Vagina (tissue), 2 donors: Measurements from ENCODE around the gene LRRC4. TPM values are rescaled to one million over a fixed set of nuclear protein-coding genes. Genes with fewer than 3 reads are reported as not detected.

Experiments used
- DNase-seq, 2 donors: peaks; one replicate each; pipeline ENCODE4 v3.0.0-alpha.2; 2017; ENCODE audit errors: extremely low spot score in 2 of 2
- H3K27ac ChIP-seq: fragments of 200-600 bp; sonication (generic); one replicate; pipeline ENCODE4 v1.5.1; 2019
- H3K27me3 ChIP-seq: fragments of 200-600 bp; sonication (generic); one replicate; pipeline ENCODE4 v1.5.1; 2019
- H3K36me3 ChIP-seq, 2 donors: fragments of 200-600 bp; sonication (generic); one replicate each; pipeline ENCODE4 v1.5.1; 2017 to 2019
- H3K4me1 ChIP-seq: fragments of 200-600 bp; sonication (generic); one replicate; pipeline ENCODE4 v1.5.1; 2019
- H3K4me3 ChIP-seq, 2 donors: fragments of 200-600 bp; sonication (generic); 1 replicate in 1 of 2; 2 replicates in 1 of 2; pipeline ENCODE4 v1.5.1; 2016 to 2019
- H3K9me3 ChIP-seq: fragments of 200-600 bp; sonication (generic); one replicate; pipeline ENCODE4 v1.5.1; 2019
- POLR2A ChIP-seq, 2 donors: fragments of 450-650 bp; IDR thresholded peaks; one replicate each; pipeline ENCODE4 v1.6.1; 2017; ENCODE audit warnings: antibody characterized with exemption in 2 of 2, mild to moderate bottlenecking in 2 of 2, moderate library complexity in 2 of 2
- POLR2AphosphoS5 ChIP-seq, 2 donors: sonication (generic); formaldehyde crosslinking; IDR thresholded peaks; one replicate each; pipeline ENCODE4 v1.9.0; 2017; ENCODE audit warnings: antibody characterized with exemption in 2 of 2, mild to moderate bottlenecking in 2 of 2, low read depth in 1 of 2; ENCODE audit not compliant: insufficient read depth in 1 of 2
- intact Hi-C: fragments of 100-400 bp; cut with DNase I; formaldehyde crosslinking; loops from one replicate; pipeline ENCODE4 v1.15.1; 2023
- total RNA-seq: library from RNA; depleted of rRNA; stranded (reverse); fragments of >200 nt; gene quantifications from one replicate; pipeline ENCODE4 v1.2.3, GENCODE V29; 2016
- TF ChIP-seq, protein P1 (sequence below), 3 experiments: fragments of 450-650 bp in 2 of 3; fragments of 200-600 bp in 1 of 3; sonication (generic) in 1 of 3; IDR thresholded peaks; one replicate each; pipeline ENCODE4 v1.5.1; 2017 to 2019; ENCODE audit warnings: antibody characterized with exemption in 3 of 3, mild to moderate bottlenecking in 2 of 3, moderate library complexity in 2 of 3

The LRRC4 gene
- total RNA-seq, 1 donor from 2014 or later: 6.1 TPM

DNA sequence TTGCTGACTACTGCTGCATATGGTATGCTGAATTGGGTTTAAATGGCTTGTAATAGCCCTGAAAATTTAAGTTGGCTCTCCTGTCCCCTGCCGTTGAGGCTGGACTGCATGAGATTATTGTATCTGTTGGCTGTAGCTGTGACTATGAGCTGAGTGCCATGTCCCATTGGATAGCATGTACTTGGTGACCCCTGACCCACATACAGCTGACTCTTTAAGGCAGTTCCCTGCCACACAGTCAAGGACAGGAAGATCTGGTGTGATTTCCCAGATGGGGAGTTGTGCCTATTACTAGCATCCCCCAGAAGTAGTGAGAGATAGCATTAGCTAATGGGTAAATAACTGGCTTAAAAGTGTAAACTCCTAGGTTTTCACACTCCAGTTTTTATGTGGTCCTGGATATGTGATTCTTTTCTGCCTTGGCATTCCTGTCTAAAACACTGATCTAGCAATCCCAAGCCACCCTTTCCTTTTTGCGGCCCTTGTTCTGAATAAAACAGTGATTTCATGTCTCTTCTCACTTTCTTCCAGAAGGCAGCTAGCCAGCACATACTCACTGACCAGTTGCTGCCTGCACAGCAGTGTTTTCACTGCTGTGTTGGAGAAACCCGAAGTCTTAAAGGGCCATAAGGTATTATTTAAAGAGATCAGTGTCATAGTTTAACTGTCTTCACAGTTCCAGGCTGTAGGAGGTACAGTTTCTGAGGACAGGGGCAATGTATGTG, 35.9 kb downstream of the LRRC4 start:
- Histone ChIP-seq H3K36me3 (peaks cover 0 to 24% of the 10 kb centered on the region in 2 donors), H3K27ac (peak overlapping the region; percentile 8), H3K27me3 (no peaks in the 10 kb centered on the region), H3K9me3 (no peaks in the 10 kb centered on the region), H3K4me3 (no peak overlapping the region), H3K4me1 (peaks cover 7% of the 10 kb centered on the region)
- DNase-seq: no peak
- TF ChIP-seq, protein P1, sequence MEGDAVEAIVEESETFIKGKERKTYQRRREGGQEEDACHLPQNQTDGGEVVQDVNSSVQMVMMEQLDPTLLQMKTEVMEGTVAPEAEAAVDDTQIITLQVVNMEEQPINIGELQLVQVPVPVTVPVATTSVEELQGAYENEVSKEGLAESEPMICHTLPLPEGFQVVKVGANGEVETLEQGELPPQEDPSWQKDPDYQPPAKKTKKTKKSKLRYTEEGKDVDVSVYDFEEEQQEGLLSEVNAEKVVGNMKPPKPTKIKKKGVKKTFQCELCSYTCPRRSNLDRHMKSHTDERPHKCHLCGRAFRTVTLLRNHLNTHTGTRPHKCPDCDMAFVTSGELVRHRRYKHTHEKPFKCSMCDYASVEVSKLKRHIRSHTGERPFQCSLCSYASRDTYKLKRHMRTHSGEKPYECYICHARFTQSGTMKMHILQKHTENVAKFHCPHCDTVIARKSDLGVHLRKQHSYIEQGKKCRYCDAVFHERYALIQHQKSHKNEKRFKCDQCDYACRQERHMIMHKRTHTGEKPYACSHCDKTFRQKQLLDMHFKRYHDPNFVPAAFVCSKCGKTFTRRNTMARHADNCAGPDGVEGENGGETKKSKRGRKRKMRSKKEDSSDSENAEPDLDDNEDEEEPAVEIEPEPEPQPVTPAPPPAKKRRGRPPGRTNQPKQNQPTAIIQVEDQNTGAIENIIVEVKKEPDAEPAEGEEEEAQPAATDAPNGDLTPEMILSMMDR (IDR thresholded peaks at IDR 0.05): no peak
- TF ChIP-seq POLR2AphosphoS5 (IDR thresholded peaks at IDR 0.05; ENCODE audit: insufficient read depth in 1 of 2, low read depth in 1 of 2): no peak
- TF ChIP-seq POLR2A (IDR thresholded peaks at IDR 0.05): no peak
- intact Hi-C loops: no loop called here

DNA sequence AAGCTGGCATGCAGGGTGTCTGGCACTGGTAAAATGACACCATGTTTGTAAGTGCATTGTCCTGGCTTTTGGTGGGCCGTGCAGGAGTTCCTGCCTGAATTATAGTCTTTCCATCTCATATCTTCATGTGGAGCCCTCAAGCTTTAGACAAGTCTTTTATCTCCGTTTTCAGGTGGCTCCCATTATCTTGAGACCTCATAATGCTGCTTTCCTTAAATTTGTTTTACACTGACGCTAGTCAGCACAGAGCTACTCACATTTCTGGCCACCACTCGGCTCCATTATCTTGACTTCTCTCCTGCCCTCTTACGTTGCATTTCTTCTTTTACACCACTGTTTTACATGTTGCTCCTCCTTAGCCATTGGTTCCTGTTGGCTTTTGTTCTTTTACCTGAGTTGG, 37.2 kb downstream of the LRRC4 start:
- DNase-seq: no peak
- intact Hi-C loops: no loop called here
- Histone ChIP-seq H3K27me3 (no peaks in the 10 kb centered on the region), H3K27ac (no peak overlapping the region), H3K36me3 (peaks cover 0 to 24% of the 10 kb centered on the region in 2 donors), H3K4me1 (peaks cover 7% of the 10 kb centered on the region), H3K9me3 (no peaks in the 10 kb centered on the region), H3K4me3 (no peak overlapping the region)
- TF ChIP-seq POLR2AphosphoS5 (IDR thresholded peaks at IDR 0.05; ENCODE audit: insufficient read depth in 1 of 2, low read depth in 1 of 2) (no peak), POLR2A (IDR thresholded peaks at IDR 0.05) (no peak)
- TF ChIP-seq, protein P1 (IDR thresholded peaks at IDR 0.05): no peak

DNA sequence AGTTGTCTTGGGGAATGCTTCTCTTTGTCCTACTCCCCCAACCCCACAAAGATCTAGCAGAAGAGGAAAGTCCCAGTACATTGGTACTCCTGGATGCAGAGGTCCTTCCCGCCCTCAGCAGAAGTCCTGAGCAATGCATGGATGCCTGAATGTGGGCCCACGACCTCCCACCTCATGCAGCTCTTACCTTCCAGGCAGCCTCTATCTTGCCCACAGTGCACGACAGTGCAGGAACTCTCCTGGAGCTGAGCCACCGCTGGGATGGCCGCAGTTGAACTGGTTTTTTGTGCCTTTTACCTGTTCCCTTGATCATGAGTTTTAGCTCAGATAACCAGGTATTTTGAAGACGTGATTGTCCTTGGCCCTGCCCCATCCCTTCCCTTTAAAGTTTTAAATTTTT, 37.9 kb downstream of the LRRC4 start:
- Histone ChIP-seq H3K27me3 (no peaks in the 10 kb centered on the region), H3K9me3 (no peaks in the 10 kb centered on the region), H3K36me3 (peaks cover 0 to 24% of the 10 kb centered on the region in 2 donors), H3K4me1 (peaks cover 7% of the 10 kb centered on the region), H3K4me3 (no peak overlapping the region), H3K27ac (no peak overlapping the region)
- intact Hi-C loops: no loop called here
- no peak for TF ChIP-seq POLR2AphosphoS5 (IDR thresholded peaks at IDR 0.05; ENCODE audit: insufficient read depth in 1 of 2, low read depth in 1 of 2)
- no peak for TF ChIP-seq POLR2A (IDR thresholded peaks at IDR 0.05)
- TF ChIP-seq, protein P1 (IDR thresholded peaks at IDR 0.05): no peak
- DNase-seq: no peak

DNA sequence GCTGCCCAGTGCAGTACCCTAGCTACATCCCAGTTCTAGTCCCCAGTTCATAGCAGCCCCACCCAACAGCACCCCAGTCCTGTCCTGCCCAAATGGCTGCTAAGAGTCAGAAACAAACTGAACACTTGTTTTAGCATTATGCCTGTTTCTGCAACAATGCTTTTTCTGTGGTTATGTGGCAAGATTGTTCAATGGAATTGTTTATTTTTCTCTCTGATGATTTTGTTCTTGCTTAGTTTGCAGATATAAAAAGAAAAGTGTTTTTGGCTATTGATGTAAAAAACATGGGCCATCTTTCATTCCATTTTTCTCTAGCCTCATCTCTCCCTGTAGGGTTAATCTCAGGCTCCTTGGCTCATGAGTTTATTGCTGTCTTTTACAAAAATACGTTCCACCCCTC, 42.5 kb downstream of the LRRC4 start:
- H3K9me3 ChIP-seq: no peaks in the 10 kb centered on the region
- H3K4me1 ChIP-seq: peaks cover 5% of the 10 kb centered on the region
- H3K4me3 ChIP-seq: no peak overlapping the region
- H3K36me3 ChIP-seq: peaks cover 0 to 23% of the 10 kb centered on the region in 2 donors
- intact Hi-C loops: no loop called here
- no peak for TF ChIP-seq POLR2A (IDR thresholded peaks at IDR 0.05)
- TF ChIP-seq, protein P1 (IDR thresholded peaks at IDR 0.05): no peak
- no peak for TF ChIP-seq POLR2AphosphoS5 (IDR thresholded peaks at IDR 0.05; ENCODE audit: insufficient read depth in 1 of 2, low read depth in 1 of 2)
- H3K27ac ChIP-seq: no peak overlapping the region
- H3K27me3 ChIP-seq: no peaks in the 10 kb centered on the region
- no peak for DNase-seq
